OCI-LY7 (cell line): Measurements from ENCODE around the gene XRCC4.

Experiments used
- CTCF ChIP-seq: fragments of 200-600 bp; sonication (generic); conservative IDR thresholded peaks from 2 replicates; pipeline ENCODE4 v1.5.1; 2014; ENCODE audit warnings: mild to moderate bottlenecking, antibody characterized with exemption, low read length, moderate library complexity, mixed read lengths
- EZH2phosphoT487 ChIP-seq: fragments of 200-600 bp; sonication (generic); IDR thresholded peaks from 2 replicates; pipeline ENCODE4 v1.6.1; 2018; ENCODE audit warnings: low read depth, borderline replicate concordance, mild to moderate bottlenecking, mixed run types, antibody characterized with exemption, low read length, moderate library complexity, mixed read lengths

- no peak for TF ChIP-seq CTCF
- TF ChIP-seq EZH2phosphoT487 = no peak
Observed at GRCh38 chr5:83277953-83278352, 200.6 kb downstream of the XRCC4 start.
